ENCODE results near the gene GEN1.

DNA sequence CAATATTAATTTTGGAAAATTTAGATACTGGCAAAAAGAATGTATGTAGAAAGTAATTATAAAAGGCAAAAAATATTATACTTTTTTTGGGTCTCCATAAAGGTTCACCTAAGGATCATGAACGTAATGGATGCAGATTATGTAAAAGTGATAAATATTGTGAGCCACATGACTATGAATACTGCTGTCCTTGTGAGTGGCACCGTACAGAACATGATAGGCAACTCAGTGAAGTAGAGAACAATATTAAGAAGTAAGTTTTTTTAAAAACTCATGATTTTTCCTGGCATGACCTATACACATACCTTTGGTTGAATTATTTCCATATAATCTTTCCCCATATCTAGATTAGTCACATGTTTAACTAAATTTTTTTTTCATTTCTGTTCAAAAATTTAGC, 18.6 kb downstream of the GEN1 start:
- TF ChIP-seq, protein P1, sequence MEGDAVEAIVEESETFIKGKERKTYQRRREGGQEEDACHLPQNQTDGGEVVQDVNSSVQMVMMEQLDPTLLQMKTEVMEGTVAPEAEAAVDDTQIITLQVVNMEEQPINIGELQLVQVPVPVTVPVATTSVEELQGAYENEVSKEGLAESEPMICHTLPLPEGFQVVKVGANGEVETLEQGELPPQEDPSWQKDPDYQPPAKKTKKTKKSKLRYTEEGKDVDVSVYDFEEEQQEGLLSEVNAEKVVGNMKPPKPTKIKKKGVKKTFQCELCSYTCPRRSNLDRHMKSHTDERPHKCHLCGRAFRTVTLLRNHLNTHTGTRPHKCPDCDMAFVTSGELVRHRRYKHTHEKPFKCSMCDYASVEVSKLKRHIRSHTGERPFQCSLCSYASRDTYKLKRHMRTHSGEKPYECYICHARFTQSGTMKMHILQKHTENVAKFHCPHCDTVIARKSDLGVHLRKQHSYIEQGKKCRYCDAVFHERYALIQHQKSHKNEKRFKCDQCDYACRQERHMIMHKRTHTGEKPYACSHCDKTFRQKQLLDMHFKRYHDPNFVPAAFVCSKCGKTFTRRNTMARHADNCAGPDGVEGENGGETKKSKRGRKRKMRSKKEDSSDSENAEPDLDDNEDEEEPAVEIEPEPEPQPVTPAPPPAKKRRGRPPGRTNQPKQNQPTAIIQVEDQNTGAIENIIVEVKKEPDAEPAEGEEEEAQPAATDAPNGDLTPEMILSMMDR (IDR thresholded peaks at IDR 0.05), result no peak
- TF ChIP-seq POLR2A (IDR thresholded peaks at IDR 0.05), result no peak

All from uterus (tissue), 2 donors.